Right renal pelvis (tissue), 4 donors: Measurements from ENCODE around the gene ZNF761. TPM values are rescaled to one million over a fixed set of nuclear protein-coding genes. Genes with fewer than 3 reads are reported as not detected.

Experiments
- DNase-seq, 4 donors: peaks; one replicate each; pipeline ENCODE4 v3.0.0-alpha.2; 2013; ENCODE audit warnings: low read depth in 4 of 4, low spot score in 3 of 4, missing footprints in 1 of 4
- polyA plus RNA-seq, 4 donors: library from polyadenylated mRNA; unstranded; fragments of 120-200 nt; gene quantifications; one replicate each; pipeline ENCODE4 v1.2.1, GENCODE V29; 2013; ENCODE audit not compliant: insufficient read length in 4 of 4

ZNF761 gene
- polyA plus RNA-seq, 4 donors = 10.9 to 18.7 (median 15.1) TPM

- no peak for DNase-seq
These were observed 73.1 kb downstream of the ZNF761 start for GRCh38 chr19:53504885-53505284.

- no peak for DNase-seq
These were observed 74.9 kb downstream of the ZNF761 start for GRCh38 chr19:53506728-53507127.

Other genes with a start within 250 kb of the ZNF761 start
- 1 to 10 TPM; 5.6 to 9.8 (median 6.7) TPM for gene ZNF665, start 238.6 kb upstream of the ZNF761 start, polyA plus RNA-seq
- gene ZNF677, start 177.1 kb upstream of the ZNF761 start, polyA plus RNA-seq = 10 to 100 TPM; 43.2 to 60.9 (median 55.0) TPM
- under 1 TPM in 1 of 4 donors, not detected in 3; 0.25 TPM for gene VN1R2, start 173.7 kb upstream of the ZNF761 start, polyA plus RNA-seq
- not detected for gene VN1R4, start 164.3 kb upstream of the ZNF761 start, polyA plus RNA-seq
- gene ZNF845, start 98.2 kb upstream of the ZNF761 start, polyA plus RNA-seq = 10 to 100 TPM in 3 of 4 donors, 1 to 10 TPM in 1; 7.4 to 10.9 (median 10.3) TPM
- gene ZNF525, start 66.3 kb upstream of the ZNF761 start, polyA plus RNA-seq = 10 to 100 TPM in 3 of 4 donors, 1 to 10 TPM in 1; 9.2 to 12.4 (median 11.7) TPM
- 10 to 100 TPM in 3 of 4 donors, 1 to 10 TPM in 1; 9.6 to 14.5 (median 12.7) TPM for gene ZNF765, start 36.8 kb upstream of the ZNF761 start, polyA plus RNA-seq
- 1 to 10 TPM; 5.4 to 8.3 (median 7.1) TPM for gene ZNF813, start 35.7 kb downstream of the ZNF761 start, polyA plus RNA-seq
- gene ZNF331, start 106.2 kb downstream of the ZNF761 start, polyA plus RNA-seq = 10 to 100 TPM; 14.6 to 23.2 (median 16.4) TPM
- gene DPRX, start 200.0 kb downstream of the ZNF761 start, polyA plus RNA-seq = not detected